Fibroblast of gingiva (primary cell): ENCODE data around the gene DLX3.
A peak's percentile ranks its signal among the peaks of the same experiment; 100 is the strongest.

Source experiments
- DNase-seq: peaks from one replicate; pipeline ENCODE4 v3.0.0-alpha.2; 2011; ENCODE audit warnings: low read depth

The DLX3 gene

DNA sequence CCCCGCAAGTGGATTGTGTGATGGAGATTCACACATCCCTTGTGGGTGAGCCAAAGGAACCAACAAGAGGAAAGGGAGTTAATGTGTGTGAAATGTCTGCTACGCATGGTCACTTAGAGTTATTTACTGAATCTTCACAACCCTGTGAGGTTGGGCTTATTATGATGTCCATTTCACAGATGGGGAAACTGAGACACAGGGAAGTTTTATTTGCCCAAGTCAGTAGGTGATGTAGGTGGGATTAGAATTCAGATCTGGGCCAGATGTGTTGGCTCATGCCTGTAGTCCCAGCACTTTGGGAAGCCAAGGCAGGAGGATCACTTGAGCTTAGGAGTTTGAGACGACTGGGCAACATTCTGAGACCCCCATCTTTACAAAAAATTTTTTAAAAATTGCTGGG lies 37.7 kb downstream of the DLX3 start:
- DNase-seq, result no peak

GRCh38 chr17:49956780-49957179 lies 38.2 kb downstream of the DLX3 start:
- DNase-seq, result no peak

DNA sequence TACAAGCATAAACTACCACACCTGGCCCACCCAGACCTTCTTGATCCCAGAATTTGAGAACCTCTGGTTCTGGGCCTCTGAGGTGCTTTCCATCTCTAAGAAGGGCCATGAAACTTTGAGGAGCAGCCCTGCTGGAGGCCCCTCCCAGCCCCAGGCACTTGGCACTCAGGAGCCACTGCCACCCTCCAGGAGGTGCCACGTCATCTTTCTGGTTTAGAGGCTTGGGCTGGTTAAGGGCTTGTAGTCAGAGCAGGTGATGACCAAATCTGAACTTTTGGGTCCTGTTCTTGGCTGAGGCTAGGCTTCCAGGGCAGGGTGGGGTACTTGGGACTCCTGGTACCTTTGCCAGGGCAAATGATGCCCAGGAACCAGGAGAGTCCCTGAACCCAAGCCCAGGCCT lies 39.9 kb downstream of the DLX3 start:
- no peak for DNase-seq

GRCh38 chr17:49952912-49953497 lies 42.0 kb downstream of the DLX3 start:
- no peak for DNase-seq

GRCh38 chr17:49952209-49952911 lies 42.7 kb downstream of the DLX3 start:
- peak; percentile 30 for DNase-seq

GRCh38 chr17:49951362-49952082 lies 43.5 kb downstream of the DLX3 start:
- DNase-seq, result no peak

DNA sequence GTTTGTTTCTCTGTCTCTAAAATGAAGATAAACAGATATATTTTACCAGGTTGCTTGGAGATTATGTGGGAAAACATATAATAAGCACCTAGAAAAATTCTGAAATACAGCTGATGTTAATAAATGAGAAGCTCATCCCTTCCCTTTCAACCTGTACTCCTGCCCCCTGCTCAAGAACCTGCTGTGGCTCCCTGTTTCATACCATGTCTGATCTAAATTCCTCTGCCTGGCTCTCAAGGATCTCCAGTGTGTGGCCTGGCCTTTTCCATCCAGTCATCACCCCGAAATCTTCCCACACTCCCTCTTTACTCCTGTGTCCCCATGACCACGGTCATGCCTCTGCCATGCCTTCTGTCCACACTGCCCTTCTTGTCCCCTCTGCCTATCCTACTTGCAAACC lies 45.4 kb downstream of the DLX3 start:
- no peak for DNase-seq

DNA sequence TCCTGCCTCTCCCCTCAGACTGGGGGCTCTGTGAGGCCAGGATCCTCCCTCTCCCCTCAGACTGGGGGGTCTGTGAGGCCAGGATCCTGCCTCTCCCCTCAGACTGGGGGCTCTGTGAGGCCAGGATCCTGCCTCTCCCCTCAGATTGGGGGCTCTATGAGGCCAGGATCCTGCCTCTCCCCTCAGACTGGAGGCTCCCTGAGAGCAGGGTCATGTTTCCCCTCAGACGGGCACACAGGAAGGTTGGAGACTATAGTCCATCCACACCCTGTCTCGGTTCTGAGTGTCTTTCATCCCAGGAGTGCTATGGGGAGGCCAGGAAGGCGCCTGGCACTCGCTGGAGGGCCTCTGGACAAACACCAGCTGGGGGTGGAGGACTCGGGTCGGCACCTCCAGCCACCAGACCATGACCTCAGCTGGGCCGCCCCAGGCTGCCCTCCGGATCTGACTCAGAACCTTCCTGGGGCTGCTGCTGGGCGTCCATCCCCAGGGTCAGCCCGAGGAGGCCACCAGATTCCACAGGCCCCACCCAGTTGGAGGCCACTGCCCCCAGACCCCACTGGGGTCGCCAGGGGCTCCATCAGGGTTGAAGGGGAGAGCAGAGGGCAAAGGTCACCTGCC lies 48.0 kb downstream of the DLX3 start:
- no peak for DNase-seq

- DNase-seq, result no peak
Observed at GRCh38 chr17:49946208-49946607, 48.8 kb downstream of the DLX3 start.

- no peak for DNase-seq
Observed at GRCh38 chr17:49944273-49944870, 50.7 kb downstream of the DLX3 start.

DNA sequence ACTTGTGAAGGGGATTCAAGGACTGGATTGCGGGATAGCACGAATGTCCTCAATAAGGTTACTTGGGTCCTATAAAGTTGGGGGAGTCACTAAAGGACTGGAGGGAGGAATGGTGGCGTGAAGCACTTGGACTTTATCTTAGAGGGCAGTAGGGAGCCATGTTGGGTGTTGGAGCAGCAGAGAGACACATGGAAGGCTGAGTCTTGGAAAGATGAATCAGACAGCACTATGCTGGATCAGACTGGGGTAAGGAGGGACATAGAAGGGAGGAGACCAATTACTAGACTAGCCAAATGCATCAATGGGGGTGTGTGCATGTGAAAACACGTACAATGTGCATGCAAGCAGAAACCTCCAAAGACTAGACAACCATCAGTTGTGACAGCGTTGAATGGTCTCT lies 52.1 kb downstream of the DLX3 start:
- no peak for DNase-seq

DNA sequence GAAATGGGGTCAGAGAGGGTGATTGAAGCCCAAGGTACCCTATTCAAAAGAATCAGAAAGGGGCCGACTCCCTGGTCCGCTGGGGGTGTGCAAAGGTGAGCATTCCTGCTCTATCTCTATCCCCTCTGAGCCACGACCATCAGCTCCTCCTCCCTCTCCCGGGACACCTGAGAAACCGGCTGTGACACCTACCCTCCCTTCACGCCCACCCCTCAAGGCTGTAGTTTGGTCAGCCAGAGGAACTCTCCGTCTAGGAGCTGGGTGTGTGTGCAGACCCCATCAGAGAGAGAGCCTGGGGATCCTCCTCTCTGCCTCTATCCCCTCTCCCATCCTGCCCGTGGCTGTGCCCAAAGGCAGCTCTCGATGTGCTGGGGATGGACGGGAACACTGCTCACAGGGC lies 53.6 kb downstream of the DLX3 start:
- DNase-seq, result no peak
